GM12891 (cell line): ENCODE measurements around the gene METTL23.

ENCODE experiments used
- POLR2A ChIP-seq: IDR thresholded peaks from 2 replicates; pipeline ENCODE4 v1.6.1; 2011; ENCODE audit warnings: low read depth, low read length, control low read depth
- POLR2AphosphoS5 ChIP-seq: IDR thresholded peaks from 2 replicates; pipeline ENCODE4 v1.6.1; 2011; ENCODE audit warnings: low read depth, low read length, control low read depth
- POU2F2 ChIP-seq: IDR thresholded peaks from 2 replicates; pipeline ENCODE4 v1.6.1; 2011; ENCODE audit warnings: low read depth, mild to moderate bottlenecking, control low read depth, low read length, moderate library complexity
- SPI1 ChIP-seq: IDR thresholded peaks from 2 replicates; pipeline ENCODE4 v1.6.1; 2011; ENCODE audit warnings: low read depth, low read length, control low read depth
- TAF1 ChIP-seq: IDR thresholded peaks from 2 replicates; pipeline ENCODE4 v1.6.1; 2011; ENCODE audit warnings: low read depth, low read length, control low read depth

GRCh38 chr17:76747716-76748363 lies 21.2 kb downstream of the METTL23 start:
- TF ChIP-seq POLR2A = no peak
- TF ChIP-seq TAF1 = no peak
- TF ChIP-seq POLR2AphosphoS5 = no peak
- no peak for TF ChIP-seq POU2F2
- no peak for TF ChIP-seq SPI1
